CD4-positive, alpha-beta memory T cell (primary cell): ENCODE results near the gene KRTAP10-1. TPM values are rescaled to one million over a fixed set of nuclear protein-coding genes. Genes with fewer than 3 reads are reported as not detected.
A peak's percentile ranks its signal among the peaks of the same experiment; 100 is the strongest.
"Not testable (repeated sequence)": the region's sequence is repeated elsewhere in the genome, so short reads cannot be mapped to it uniquely, and the experiment has no call there.

Experiments
- CTCF ChIA-PET: fragments of 350-600 bp; sonication (Branson Sonifier 250); formaldehyde crosslinking; loops from one replicate; lab custom pipeline; 2021; ENCODE audit warnings: inconsistent platforms; ENCODE audit not compliant: partially characterized antibody; lab: Charles Lee
- POLR2A ChIA-PET: fragments of 350-600 bp; sonication (Branson Sonifier 250); formaldehyde crosslinking; loops from one replicate; lab custom pipeline; 2021; ENCODE audit not compliant: partially characterized antibody; lab: Charles Lee
- DNase-seq, 5 donors: peaks; one replicate each; pipeline versions ENCODE4 v3.0.0 to v3.0.0-alpha.2; 2020 to 2022; ENCODE audit warnings: mixed read lengths in 1 of 5
- H3K27ac ChIP-seq: one replicate; pipeline ENCODE4 v1.7.0; 2013; ENCODE audit warnings: low read depth, low read length
- H3K27me3 ChIP-seq: 2 replicates; pipeline ENCODE4 v1.7.0; 2013; ENCODE audit warnings: mild to moderate bottlenecking, low read length, moderate library complexity; ENCODE audit not compliant: insufficient read depth
- H3K36me3 ChIP-seq: 2 replicates; pipeline ENCODE4 v1.7.0; 2013; ENCODE audit warnings: mild to moderate bottlenecking, low read length, moderate library complexity; ENCODE audit not compliant: insufficient read depth
- H3K4me1 ChIP-seq: 2 replicates; pipeline ENCODE4 v1.7.0; 2013; ENCODE audit warnings: mild to moderate bottlenecking, low read length, moderate library complexity; ENCODE audit not compliant: insufficient read depth
- H3K4me3 ChIP-seq, 2 donors: one replicate each; pipeline ENCODE4 v1.7.0; 2013; ENCODE audit warnings: low read length in 2 of 2, mild to moderate bottlenecking in 1 of 2
- H3K9me3 ChIP-seq, 2 donors: one replicate each; pipeline ENCODE4 v1.7.0; 2013; ENCODE audit warnings: low read length in 2 of 2, control low read depth in 1 of 2; ENCODE audit not compliant: control insufficient read depth in 1 of 2
- H3K27ac Mint-ChIP-seq, 7 donors: one replicate each; pipeline ENCODE4 v1.8.0; 2020 to 2021; ENCODE audit warnings: mixed read lengths in 7 of 7, mild to moderate bottlenecking in 6 of 7, inconsistent platforms in 3 of 7, moderate library complexity in 3 of 7
- H3K27me3 Mint-ChIP-seq, 2 donors: one replicate each; pipeline ENCODE4 v1.8.0; 2020 to 2021; ENCODE audit warnings: mixed read lengths in 2 of 2
- H3K36me3 Mint-ChIP-seq, 2 donors: one replicate each; pipeline ENCODE4 v1.8.0; 2020 to 2021; ENCODE audit warnings: mixed read lengths in 2 of 2, inconsistent platforms in 1 of 2, mild to moderate bottlenecking in 1 of 2
- H3K4me1 Mint-ChIP-seq, 4 donors: one replicate each; pipeline ENCODE4 v1.8.0; 2020 to 2021; ENCODE audit warnings: mixed read lengths in 4 of 4, mild to moderate bottlenecking in 1 of 4
- H3K4me3 Mint-ChIP-seq, 8 donors: one replicate each; pipeline ENCODE4 v1.8.0; 2020 to 2021; ENCODE audit warnings: mixed read lengths in 8 of 8, mild to moderate bottlenecking in 7 of 8, moderate library complexity in 6 of 8, inconsistent platforms in 3 of 8
- H3K9me3 Mint-ChIP-seq, 8 donors: one replicate each; pipeline ENCODE4 v1.8.0; 2020 to 2021; ENCODE audit warnings: mixed read lengths in 8 of 8, mild to moderate bottlenecking in 5 of 8, inconsistent platforms in 3 of 8, moderate library complexity in 1 of 8
- intact Hi-C: fragments of 100-400 bp; cut with micrococcal nuclease; formaldehyde crosslinking; loops from one replicate; pipeline ENCODE4 v1.15.1; 2023
- polyA plus RNA-seq, 2 donors: library from polyadenylated mRNA; unstranded; fragments of 300-500 nt; fragmentation: Illumina TruSeq; gene quantifications; one replicate each; pipeline ENCODE4 v1.2.3, GENCODE V29; 2021
- total RNA-seq, 2 experiments: library from RNA; stranded (reverse); gene quantifications; one replicate each; pipeline ENCODE4 v1.2.3, GENCODE V29; 2021

KRTAP10-1 gene
- total and polyA plus RNA-seq, 4 experiments from 2014 or later = not detected

- Mint-ChIP-seq H3K4me1 (peaks cover 13 to 21% (median 16%) of the 10 kb centered on the region in 4 donors), H3K36me3 (peaks cover 0 to 4% of the 10 kb centered on the region in 2 donors), H3K4me3 (peak overlapping the region in 1 of 8 donors; percentile 54), H3K27me3 (peaks cover 5 to 8% of the 10 kb centered on the region in 2 donors), H3K27ac (no peak overlapping the region), H3K9me3 (peaks cover 0 to 42% (median 35%) of the 10 kb centered on the region in 8 donors)
- intact Hi-C loops = no loop called here
- ChIA-PET POLR2A (no interaction called here), CTCF (no interaction called here)
- Histone ChIP-seq H3K4me1 (peaks cover 5% of the 10 kb centered on the region), H3K27ac (no peak overlapping the region), H3K4me3 (no peak overlapping the region), H3K9me3 (peaks cover 0 to 4% of the 10 kb centered on the region in 2 donors), H3K36me3 (no peaks in the 10 kb centered on the region), H3K27me3 (no peaks in the 10 kb centered on the region)
- DNase-seq = no peak
Observed at GRCh38 chr21:44581158-44581557, 41.2 kb upstream of the KRTAP10-1 start.

- H3K4me1 ChIP-seq, DNase-seq, intact Hi-C loops, POLR2A ChIA-PET, H3K27me3 ChIP-seq, H3K36me3 Mint-ChIP-seq, H3K4me3 ChIP-seq, CTCF ChIA-PET, H3K9me3 ChIP-seq, H3K27ac ChIP-seq, H3K27me3 Mint-ChIP-seq, H3K36me3 ChIP-seq: not testable (repeated sequence)
- peaks cover 13 to 21% (median 17%) of the 10 kb centered on the region in 4 donors for H3K4me1 Mint-ChIP-seq
- H3K4me3 Mint-ChIP-seq = peak within 1 kb of the TSS in 1 of 8 donors; percentile 54
- H3K27ac Mint-ChIP-seq = peak within 1 kb of the TSS in 3 of 7 donors; percentile 22 to 68 (median 35)
- peaks cover 0 to 43% (median 38%) of the 10 kb centered on the region in 8 donors for H3K9me3 Mint-ChIP-seq
Observed at GRCh38 chr21:44580231-44580821, 40.3 kb upstream of the KRTAP10-1 start, which contains the start of gene KRTAP10-5. Gene KRTAP10-5 (minus strand): TSS chr21:44580604. CDS start chr21:44580578, 26 bp downstream.

- H3K4me1 Mint-ChIP-seq = peaks cover 14 to 24% (median 16%) of the 10 kb centered on the region in 4 donors
- H3K27ac Mint-ChIP-seq = peak overlapping the region in 1 of 7 donors; percentile 29
- no peak overlapping the region for H3K27ac ChIP-seq
- peaks cover 0 to 4% of the 10 kb centered on the region in 2 donors for H3K36me3 Mint-ChIP-seq
- peaks cover 0 to 43% (median 38%) of the 10 kb centered on the region in 8 donors for H3K9me3 Mint-ChIP-seq
- peaks cover 5% of the 10 kb centered on the region for H3K4me1 ChIP-seq
- H3K27me3 ChIP-seq = no peaks in the 10 kb centered on the region
- CTCF ChIA-PET = no interaction called here
- peak overlapping the region in 1 of 8 donors; percentile 43 for H3K4me3 Mint-ChIP-seq
- DNase-seq = no peak
- POLR2A ChIA-PET = no interaction called here
- H3K27me3 Mint-ChIP-seq = peaks cover 0 to 2% of the 10 kb centered on the region in 2 donors
- H3K4me3 ChIP-seq = no peak overlapping the region
- intact Hi-C loops = no loop called here
- H3K9me3 ChIP-seq = peaks cover 0 to 4% of the 10 kb centered on the region in 2 donors
- H3K36me3 ChIP-seq = no peaks in the 10 kb centered on the region
Observed at GRCh38 chr21:44579833-44580144, 39.8 kb upstream of the KRTAP10-1 start.

GRCh38 chr21:44579056-44579832 is 39.2 kb upstream of the KRTAP10-1 start:
- Histone ChIP-seq H3K36me3 (no peaks in the 10 kb centered on the region), H3K4me1 (peaks cover 4% of the 10 kb centered on the region), H3K27ac (no peak overlapping the region), H3K4me3 (no peak overlapping the region), H3K27me3 (no peaks in the 10 kb centered on the region), H3K9me3 (peaks cover 0 to 4% of the 10 kb centered on the region in 2 donors)
- Mint-ChIP-seq H3K9me3 (peaks cover 0 to 43% (median 38%) of the 10 kb centered on the region in 8 donors), H3K4me3 (no peak overlapping the region), H3K27ac (peak overlapping the region in 1 of 7 donors; percentile 68), H3K27me3 (peaks cover 2 to 3% of the 10 kb centered on the region in 2 donors), H3K36me3 (peaks cover 0 to 4% of the 10 kb centered on the region in 2 donors), H3K4me1 (peaks cover 10 to 26% (median 15%) of the 10 kb centered on the region in 4 donors)
- POLR2A ChIA-PET = no interaction called here
- no peak for DNase-seq
- CTCF ChIA-PET = no interaction called here
- intact Hi-C loops = no loop called here

GRCh38 chr21:44578371-44579055 is 38.5 kb upstream of the KRTAP10-1 start:
- Mint-ChIP-seq H3K4me3 (no peak overlapping the region), H3K9me3 (peaks cover 0 to 43% (median 38%) of the 10 kb centered on the region in 8 donors), H3K36me3 (peaks cover 0 to 4% of the 10 kb centered on the region in 2 donors), H3K27ac (peak overlapping the region in 1 of 7 donors; percentile 3), H3K27me3 (peaks cover 2 to 3% of the 10 kb centered on the region in 2 donors), H3K4me1 (peaks cover 3 to 20% (median 8%) of the 10 kb centered on the region in 4 donors)
- no peaks in the 10 kb centered on the region for H3K27me3 ChIP-seq
- peaks cover 0 to 4% of the 10 kb centered on the region in 2 donors for H3K9me3 ChIP-seq
- no peaks in the 10 kb centered on the region for H3K36me3 ChIP-seq
- intact Hi-C loops = no loop called here
- no peaks in the 10 kb centered on the region for H3K4me1 ChIP-seq
- ChIA-PET CTCF (no interaction called here), POLR2A (no interaction called here)
- no peak overlapping the region for H3K4me3 ChIP-seq
- no peak overlapping the region for H3K27ac ChIP-seq
- DNase-seq = no peak

GRCh38 chr21:44576025-44576420 is 36.0 kb upstream of the KRTAP10-1 start:
- Histone ChIP-seq H3K27me3 (no peaks in the 10 kb centered on the region), H3K27ac (no peak overlapping the region), H3K36me3 (no peaks in the 10 kb centered on the region), H3K9me3 (no peaks in the 10 kb centered on the region), H3K4me3 (no peak overlapping the region), H3K4me1 (no peaks in the 10 kb centered on the region)
- Mint-ChIP-seq H3K4me1 (peaks cover 0 to 10% (median 5%) of the 10 kb centered on the region in 4 donors), H3K27me3 (peaks cover 2 to 6% of the 10 kb centered on the region in 2 donors), H3K4me3 (no peak overlapping the region), H3K9me3 (peaks cover 0 to 36% (median 27%) of the 10 kb centered on the region in 8 donors), H3K36me3 (peaks cover 0 to 4% of the 10 kb centered on the region in 2 donors), H3K27ac (no peak overlapping the region)
- POLR2A ChIA-PET = no interaction called here
- intact Hi-C loops = no loop called here
- CTCF ChIA-PET = interaction anchor here (3.2 kb wide), 1 partner anchor 167 kb away, joined by 7 read pairs; no protein-coding TSS in a partner anchor
- no peak for DNase-seq
